Measurements from ENCODE around the gene ABHD15.
"Not testable (repeated sequence)": the region's sequence is repeated elsewhere in the genome, so short reads cannot be mapped to it uniquely, and the experiment has no call there.

Gene ABHD15

DNA sequence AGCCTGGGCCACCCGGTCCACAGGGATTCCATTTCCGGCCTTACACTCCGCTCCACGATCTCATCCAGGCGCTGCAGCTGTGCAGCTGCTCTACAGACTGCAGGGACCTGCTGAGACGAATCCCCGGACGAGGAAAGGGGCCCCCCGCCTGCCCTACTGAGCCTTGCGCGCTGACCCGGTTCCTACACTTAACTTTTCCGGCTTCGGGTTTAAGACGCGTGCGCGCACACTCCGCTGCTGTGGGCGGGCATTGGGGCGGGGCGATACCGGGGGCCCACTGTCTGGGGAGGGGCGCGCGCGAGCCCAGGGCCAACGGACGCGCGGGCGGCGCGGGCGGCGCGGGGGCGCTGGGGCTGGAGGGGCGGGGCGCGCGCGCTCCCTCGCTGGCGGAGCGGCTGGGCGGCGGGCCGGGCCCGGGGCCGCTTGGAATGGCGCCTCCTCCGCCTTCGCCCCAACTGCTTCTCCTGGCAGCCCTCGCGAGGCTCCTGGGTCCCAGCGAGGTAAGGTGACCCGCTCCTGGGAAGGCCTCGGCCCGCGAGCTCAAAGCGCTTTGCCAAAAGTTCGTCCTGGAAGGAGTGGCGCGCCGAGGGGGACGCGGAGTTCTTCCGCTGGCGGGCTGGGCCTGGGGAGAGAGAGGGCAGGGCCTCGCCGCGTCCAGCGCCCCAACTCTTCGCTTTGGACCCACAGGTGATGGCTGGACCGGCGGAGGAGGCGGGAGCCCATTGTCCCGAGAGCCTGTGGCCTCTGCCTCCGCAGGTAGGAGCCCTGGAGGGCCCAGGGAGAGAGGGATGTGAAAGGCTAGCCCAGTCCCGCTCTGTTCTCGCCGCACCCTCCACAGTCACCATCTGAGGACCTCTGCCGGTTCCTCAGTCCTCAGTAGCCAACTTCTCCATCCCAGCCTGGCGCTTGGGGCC is 1.8 kb upstream of the ABHD15 start, which contains the start of gene TP53I13:
Gene TP53I13 (plus strand): TSS at position 371 of the 914 bp plus-strand sequence. CDS start 58 bp downstream, at position 429.
- DNase-seq (ENCODE audit: low read depth) = peak; percentile 79

DNA sequence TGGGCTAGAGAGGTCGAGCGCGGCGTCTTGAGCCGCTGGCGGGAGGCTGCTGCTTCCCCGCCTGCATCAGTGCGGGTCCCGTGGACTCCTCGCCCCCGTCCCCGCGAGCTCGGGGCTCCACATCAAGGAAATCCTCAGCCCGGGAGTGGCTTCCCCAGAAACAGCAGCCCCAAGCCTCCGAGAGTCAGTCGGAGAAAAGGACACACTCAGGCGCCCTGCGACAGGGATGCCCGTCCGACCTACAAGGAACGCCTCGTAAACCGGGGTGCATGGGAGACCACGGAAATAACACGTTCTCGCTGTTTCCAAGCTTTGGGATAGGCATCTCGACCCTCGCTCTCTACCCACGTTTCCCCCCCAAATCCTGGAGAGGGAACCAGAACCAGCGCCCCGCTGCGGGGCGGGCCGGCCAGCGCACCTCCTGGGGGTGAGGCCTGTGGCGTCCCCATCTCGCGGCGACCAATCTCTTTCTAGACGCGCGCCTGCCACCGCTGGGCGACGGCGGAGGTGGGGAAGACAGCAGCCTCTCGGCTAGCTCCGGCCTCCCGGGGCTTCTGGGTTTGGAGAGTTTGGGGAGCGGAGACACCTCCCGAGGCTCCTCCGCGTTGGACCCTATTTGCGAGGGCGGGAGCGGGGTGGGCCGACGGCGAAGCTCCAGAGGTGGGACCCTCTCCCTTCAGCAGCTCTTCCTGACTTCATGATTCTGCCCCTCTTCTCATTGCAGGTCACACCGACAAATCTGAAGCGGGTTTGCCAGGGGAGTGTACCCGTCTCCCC is 905 bp upstream of the ABHD15 start:
- DNase-seq (ENCODE audit: low read depth) = no peak

DNA sequence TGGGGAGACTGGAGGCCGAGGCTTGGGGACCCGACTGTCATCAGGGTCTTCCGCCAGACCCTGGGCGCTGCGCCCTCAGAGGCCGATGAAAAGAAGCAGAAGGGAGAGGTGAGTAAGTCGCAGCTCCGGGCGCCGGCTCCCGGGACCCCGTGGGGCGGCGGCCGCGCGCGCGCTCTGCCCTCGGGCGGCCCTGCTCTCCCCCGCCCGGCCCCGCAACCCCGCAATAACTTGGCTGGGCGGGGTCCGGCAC is 392 bp upstream of the ABHD15 start:
- no peak for DNase-seq (ENCODE audit: low read depth)

DNA sequence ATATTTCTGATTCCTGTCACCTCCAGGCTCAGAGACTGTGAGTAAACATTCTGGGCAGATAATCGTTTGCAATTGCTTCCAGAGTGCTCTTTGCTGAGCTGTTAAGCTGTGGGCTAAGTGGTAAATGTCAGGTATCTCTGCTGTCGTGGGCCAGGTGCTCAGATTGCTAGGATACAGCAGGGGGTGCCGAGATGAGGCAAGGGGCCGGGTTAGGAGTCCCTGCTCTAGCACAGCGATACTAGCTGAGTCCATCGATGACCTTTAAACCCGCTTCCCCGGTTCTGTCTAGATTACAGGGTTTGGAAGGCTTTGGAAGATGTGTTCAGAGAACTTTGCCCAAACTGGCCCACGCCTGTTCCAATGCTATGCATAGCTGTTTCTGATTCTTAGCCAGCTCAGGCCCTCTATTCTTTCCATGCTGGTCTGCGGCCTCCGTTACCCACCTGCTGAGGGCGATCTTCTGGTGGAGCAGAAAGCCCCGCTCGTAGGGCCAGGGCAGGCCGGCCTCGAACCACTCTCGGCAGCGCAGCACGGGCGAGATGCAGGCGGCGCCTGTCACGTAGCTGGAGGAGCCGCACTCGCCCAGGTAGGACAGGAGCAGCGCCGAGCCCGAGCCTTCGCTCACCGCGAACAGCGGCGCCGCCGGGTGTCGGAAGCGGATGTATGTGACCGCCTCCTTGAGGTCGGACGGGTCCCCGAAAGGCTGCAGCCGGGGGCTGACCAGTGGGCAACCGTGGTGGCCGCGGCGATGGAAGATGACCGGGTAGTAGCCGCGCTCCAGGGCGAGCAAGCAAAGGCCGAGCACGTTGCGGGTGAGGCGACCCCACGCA is 979 bp downstream of the ABHD15 start:
- no peak for DNase-seq (ENCODE audit: low read depth)

DNA sequence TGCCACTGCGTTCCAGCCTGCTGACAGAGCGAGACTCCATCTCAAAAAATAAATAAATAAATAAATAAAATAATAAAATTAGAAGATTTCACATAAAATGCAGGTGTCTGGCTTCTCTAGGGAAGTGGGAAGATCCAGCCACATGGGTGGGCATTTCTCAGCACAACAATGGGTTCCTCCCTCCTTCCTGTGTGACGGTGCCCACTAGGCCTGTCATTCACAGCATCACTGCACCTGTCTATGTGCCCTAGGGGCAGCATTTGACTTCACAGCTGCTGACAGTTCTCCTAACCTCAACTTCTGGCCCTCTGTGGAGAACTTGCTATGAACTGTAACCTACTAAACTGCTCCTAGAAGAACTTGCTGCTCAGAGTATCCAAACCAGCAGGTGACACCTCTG is 3.0 kb downstream of the ABHD15 start:
- DNase-seq (ENCODE audit: low read depth) = no peak

DNA sequence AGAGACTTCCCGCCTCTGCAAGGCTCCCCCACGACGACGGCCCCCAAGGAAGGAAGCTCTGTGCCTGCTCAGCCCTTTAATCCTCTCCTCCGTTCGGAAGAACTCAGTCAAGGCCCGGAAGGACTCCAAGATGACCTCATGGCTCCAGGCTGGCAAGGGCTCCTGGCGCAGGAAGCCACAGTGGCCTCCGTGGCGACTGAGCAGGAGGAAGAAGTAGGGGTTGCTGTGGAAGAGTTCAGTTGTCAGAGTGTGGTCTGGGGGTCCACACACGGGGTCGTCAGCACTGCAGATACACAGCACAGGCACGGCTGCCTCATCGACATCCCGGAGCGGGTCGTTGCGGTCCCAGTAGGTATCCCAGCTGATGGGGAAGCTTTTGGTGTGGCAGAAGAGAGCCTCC is 4.2 kb downstream of the ABHD15 start:
- no peak for DNase-seq (ENCODE audit: low read depth)

DNA sequence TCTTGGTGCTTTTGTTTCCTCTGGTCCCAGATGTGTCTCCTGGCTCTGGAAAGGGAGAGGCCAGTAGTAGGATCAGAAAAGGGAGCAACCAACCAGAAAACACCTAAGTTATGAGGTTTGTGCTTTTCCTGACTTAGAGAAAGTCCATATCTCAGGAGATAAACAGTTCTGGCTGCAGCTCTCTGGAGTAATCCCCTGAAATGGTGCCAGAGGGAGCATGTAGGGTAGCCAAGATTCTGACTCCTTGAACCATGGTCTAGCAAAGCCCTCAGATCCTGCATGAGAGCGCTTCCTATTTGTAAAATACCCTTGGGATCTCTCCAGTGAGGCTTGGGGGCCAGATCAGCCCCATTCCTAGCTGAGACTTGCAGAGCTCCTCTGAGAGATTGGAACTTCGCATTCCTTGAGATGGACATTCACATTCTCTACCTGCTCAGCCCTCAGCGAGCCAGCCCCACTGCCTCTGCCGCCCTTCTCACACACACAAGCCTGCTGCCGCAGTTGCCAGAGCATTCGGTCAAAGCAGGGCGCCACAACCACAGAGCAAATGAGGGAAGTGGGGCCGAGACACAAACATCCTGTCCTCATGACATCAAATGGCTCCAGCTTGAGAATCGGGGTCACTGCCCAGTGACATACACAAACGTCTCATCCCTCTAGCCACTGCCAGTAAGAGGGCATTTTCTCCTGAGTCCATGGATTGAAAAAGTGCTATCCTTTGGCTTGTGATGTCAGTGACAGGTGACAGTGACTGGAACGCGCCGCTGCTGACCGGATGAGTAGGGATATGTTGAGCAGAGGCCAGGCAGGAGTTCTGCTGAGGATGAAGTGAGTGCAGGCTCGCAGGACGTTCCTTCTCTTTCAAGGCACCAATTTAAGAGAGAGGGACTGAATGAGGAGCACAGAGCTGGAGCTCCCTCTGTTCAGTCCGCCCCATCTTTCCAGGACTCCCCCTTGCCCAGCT is 5.0 kb downstream of the ABHD15 start:
- peak; percentile 66 for DNase-seq (ENCODE audit: low read depth)

DNA sequence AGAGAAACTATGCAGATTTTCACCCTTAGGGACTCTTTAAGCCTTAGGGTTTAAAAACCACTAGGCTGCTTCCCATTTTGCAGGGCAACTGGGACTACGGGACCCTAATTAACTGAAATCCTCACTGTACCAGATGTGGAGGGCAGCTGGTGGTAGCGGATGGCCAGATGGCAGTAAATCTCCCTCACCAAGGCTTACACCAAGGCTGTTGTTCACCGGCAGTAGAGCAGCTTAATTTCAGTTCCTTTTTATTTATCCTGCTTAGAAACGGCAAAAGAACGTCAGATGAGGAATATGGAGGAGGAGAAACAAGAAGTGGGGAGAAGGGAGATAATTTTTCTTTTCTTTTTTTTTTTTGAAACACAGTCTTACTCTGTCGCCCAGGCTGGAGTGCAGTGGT is 6.5 kb downstream of the ABHD15 start:
- DNase-seq (ENCODE audit: low read depth) = no peak

DNA sequence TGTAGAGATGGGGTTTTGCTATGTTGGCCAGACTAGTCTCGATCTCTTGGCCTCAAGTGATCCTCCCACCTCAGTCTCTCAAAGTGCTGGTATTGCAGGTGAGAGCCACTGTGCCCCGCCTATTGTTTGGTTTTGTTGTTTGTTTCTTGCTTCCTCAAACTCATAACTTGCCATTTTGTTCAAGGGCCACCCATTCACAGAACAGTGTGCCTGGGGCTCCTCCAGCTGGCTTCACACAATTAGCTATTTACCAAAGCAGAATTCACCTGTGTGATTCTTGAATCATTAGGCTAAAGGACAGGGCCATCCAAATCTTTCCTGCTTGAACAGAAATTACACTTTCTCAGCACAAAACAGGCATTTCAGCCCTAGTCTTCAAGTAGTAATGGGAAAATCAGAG is 7.2 kb downstream of the ABHD15 start:
- no peak for DNase-seq (ENCODE audit: low read depth)

DNA sequence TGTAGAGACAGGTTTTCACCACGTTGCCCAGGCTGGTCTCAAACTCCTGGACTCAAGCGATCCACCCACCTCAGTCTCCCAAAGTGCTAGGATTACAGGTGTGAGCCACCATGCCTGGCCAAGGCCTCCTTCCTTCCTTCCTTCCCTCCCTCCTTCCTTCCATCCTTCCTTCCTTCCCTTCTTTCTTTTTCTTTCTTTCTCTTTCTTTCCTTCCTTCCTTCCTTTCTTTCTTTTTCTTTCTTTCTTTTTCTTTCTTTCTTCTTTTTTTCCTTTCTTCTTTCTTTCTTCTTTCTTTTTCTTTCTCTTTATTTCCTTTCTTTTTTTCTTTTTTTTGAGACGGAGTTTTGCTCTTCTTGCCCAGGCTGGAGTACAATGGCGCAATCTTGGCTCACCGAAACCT is 8.7 kb downstream of the ABHD15 start:
- not testable (repeated sequence) for DNase-seq (ENCODE audit: low read depth)

DNA sequence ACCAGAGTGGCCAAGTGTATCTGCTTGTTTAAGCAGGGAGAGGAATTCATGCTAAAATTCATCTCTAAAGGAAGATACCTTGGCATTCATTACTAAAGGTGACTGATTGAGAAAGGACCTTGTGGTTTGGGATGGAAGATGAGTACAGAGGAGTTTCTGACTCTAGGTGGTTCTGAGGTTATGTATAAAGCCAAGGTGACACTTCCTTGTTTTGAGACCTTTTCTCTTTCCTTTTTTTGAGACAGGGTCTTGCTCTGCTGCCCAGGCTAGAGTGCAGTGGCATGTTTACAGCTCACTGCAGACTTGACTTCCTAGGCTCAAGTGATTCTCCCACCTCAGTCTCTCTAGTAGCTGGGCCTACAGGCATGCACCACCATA is 9.1 kb downstream of the ABHD15 start:
- DNase-seq (ENCODE audit: low read depth) = no peak

DNA sequence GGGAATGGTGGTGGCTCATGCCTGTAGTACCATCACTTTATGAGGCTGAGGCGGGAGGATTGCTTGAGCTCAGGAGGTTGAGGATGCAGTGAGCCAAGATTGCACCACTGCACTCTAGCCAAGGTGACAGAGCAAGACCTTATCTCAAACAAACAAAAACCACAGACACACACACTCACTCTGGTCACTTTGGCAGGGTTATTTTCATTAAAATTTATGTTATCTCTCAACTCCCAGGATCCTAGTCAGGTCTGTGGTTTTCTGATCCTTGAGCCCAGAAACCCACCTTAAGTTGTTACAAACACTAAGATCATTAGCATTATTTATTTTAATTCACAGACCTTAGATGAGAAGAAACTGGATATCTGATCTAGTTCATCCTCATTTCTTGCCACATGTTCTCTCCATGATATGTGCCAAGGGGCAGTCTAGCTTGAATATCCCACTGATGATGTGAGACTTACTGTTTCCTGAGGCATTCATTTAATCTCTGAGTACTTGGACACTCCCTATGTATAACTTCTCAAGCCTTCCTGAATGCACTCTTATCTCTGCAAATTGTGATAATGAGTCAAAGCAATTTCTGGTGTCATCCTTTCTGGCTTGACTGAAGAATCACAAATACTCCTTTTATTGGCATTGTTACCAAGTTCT is 9.6 kb downstream of the ABHD15 start:
- peak; percentile 90 for DNase-seq (ENCODE audit: low read depth)

DNA sequence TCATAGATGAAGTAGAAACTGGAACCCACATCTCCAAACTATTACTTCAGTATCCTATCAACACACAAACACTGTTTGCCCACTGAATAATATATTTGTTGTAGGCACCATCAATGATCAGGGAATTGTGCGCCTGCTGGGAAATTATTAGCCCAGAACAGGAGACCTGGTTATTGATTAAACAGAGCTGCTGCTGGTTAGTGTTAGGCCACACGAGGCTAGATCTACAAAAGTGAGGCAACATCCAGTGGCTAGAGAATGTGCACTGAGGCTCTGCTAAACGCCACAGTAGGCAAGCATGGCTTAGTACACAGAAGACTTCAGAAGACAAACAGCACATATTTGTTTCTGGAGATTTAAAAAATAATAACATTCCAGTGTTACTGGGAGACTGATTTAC is 11.0 kb downstream of the ABHD15 start:
- no peak for DNase-seq (ENCODE audit: low read depth)

DNA sequence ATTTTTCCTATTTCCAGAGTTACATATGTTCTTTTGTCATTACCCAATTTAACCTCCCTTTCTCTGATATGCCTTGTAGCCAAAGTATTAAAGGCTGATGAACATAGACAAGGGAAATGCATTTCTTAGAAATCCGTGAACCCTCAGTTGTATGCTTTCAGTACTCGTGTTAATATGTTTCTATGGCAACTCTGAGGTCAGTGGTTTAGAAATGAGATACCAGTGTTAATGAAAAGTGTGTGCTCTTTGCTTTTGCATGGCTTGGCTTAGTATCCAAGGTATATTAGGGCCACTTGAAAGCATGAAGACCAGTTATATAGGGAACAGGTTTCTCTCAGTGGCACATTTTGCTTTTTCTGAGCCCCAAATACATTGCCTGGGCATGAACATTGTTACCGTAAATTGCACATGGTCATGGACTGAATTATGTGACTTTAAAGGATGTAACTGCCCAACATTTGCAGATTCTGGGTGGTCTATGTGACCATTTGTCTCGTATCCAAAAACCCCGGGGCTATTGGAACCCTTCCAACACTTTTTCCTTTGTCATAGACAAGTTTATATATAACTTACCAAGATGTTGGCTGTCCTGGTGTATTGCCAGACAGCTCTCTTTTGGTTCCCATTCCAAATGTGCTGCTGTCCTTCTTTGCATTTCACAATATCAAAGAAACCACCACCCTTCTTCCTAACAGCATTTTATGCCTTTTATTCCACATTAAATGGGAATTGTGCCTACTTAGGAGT is 17.5 kb downstream of the ABHD15 start:
- peak; percentile 23 for DNase-seq (ENCODE audit: low read depth)

DNA sequence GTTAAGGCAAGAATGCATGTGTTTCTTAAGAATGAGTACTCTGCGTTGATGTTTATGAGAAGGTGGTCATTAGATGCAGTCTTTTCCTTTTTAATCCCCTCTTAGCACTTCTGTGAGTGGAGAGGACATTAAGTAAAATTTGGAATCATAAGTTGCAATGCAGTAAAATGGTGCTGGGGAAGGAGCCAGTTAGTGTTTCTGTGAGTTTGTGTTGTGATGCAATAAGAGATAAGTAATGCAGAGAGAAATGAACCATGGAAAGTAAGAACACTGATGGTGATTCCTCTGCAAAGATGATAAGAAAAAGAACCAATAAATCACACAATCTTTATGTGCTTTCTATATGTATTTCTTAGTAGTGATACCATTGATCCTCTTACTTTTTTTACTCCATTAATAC is 20.0 kb downstream of the ABHD15 start:
- peak; percentile 45 for DNase-seq (ENCODE audit: low read depth)

DNA sequence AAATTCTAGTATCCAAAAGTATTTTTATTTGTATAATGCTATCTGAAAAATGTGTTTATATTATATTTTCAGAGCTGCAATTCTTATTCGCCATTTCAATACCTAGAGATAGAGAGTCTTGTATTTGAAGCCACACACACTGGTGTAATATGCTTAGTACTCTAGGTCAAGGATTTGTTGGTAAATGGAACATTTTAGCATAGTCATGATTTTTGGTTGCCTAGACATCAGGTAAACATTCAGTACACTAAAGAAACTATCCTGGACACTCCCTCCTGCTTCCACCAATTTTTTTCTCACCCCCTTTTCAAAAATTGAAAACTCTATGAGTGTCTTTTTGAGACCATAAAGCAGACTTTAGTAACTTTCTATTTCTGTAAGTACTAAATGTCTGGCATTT is 20.8 kb downstream of the ABHD15 start:
- DNase-seq (ENCODE audit: low read depth) = peak; percentile 48

DNA sequence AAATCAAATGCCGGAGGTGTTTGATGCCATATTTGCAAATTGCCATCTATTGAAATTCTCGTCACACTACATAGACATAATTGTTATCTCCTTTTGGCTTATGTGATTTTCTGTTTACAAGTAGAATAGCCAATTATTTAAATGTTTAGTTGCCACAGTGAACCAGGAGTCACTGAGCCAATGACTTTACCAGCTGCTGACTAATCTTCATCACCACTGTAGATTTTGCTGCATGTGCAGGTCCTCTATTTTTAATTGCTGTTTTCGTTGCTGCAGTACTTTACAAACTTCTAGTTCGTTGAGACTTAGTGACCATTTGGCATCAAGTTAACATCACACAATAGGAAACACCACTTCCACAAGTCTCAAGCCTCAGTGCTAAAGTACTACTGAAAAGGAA is 22.8 kb downstream of the ABHD15 start:
- DNase-seq (ENCODE audit: low read depth) = no peak

DNA sequence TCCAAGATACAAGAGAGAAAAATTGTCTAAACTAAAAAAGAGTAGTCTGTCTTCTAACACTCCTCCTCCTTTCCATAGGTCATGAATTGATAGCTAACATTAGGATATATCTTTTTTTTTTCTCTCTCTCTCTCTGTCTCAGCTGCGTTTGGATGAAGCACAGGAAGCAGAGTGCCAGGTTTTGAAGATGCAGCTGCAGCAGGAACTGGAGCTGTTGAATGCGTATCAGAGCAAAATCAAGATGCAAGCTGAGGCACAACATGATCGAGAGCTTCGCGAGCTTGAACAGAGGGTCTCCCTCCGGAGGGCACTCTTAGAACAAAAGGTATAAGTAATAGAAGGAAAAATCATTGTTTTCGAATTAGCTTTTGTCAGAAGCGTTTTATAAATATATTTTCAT is 32.9 kb downstream of the ABHD15 start:
- DNase-seq (ENCODE audit: low read depth) = no peak

DNA sequence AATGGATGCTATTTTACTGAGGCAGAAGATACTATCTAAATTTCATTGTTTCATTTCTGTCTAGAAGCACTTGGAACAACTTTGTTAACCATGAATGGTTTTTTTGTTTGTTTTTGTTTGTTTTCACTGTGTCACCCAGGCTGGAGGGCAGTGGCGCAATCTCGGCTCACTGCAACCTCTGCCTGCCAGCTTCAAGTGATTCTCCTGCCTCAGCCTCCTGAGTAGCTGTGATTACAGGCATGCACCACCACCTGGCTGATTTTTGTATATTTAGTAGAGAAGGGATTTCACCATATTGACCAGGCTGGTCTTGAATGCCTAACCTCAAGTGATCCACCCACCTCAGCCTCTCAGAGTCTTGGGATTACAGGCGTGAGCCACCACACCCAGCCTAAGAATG is 40.5 kb downstream of the ABHD15 start:
- peak; percentile 24 for DNase-seq (ENCODE audit: low read depth)

DNA sequence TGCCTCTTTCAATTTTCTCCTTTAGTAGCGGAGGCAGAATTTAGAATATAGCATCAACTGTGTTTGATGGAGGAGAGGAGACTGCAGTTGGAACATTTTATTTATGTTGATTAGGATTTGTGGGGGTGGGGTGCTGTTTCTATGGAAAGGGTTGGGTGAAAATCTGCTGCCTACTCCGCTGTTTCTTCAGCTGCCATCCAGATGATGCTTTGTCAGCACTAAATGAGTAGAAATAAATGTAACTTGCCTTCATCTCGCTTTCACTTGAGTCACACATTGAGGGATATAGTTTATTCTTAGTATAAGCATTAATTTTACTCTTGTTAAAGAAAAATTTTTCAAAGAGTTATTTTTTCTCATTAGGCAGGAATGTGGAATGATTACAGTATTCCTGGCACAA is 42.1 kb downstream of the ABHD15 start:
- no peak for DNase-seq (ENCODE audit: low read depth)
